GM12892 (cell line): ENCODE measurements around the gene ADGRD1.

ENCODE experiments used
- DNase-seq: peaks from one replicate; pipeline ENCODE4 v3.0.0; 2011; ENCODE audit not compliant: insufficient read length
- FAIRE-seq: peaks from 2 replicates; lab custom pipeline; 2011; peaks lifted over from hg19 to GRCh38; lab: Jason Lieb, UNC
- POLR2A ChIP-seq: IDR thresholded peaks from 2 replicates; pipeline ENCODE4 v1.6.1; 2011; ENCODE audit warnings: low read depth, low read length, control low read depth
- POLR2AphosphoS5 ChIP-seq: IDR thresholded peaks from 2 replicates; pipeline ENCODE4 v1.6.1; 2011; ENCODE audit warnings: low read depth, low read length, control low read depth
- TAF1 ChIP-seq: IDR thresholded peaks from 2 replicates; pipeline ENCODE4 v1.6.1; 2011; ENCODE audit warnings: low read depth, mild to moderate bottlenecking, control low read depth, low read length, borderline replicate concordance

ADGRD1 gene

GRCh38 chr12:131087302-131087818 lies 133.7 kb downstream of the ADGRD1 start:
- DNase-seq (no peak), FAIRE-seq (no peak)
- no peak for TF ChIP-seq POLR2AphosphoS5
- no peak for TF ChIP-seq POLR2A
- no peak for TF ChIP-seq TAF1

- DNase-seq (no peak), FAIRE-seq (no peak)
- TF ChIP-seq POLR2AphosphoS5 = no peak
- no peak for TF ChIP-seq TAF1
- TF ChIP-seq POLR2A = no peak
These were observed 134.4 kb downstream of the ADGRD1 start for GRCh38 chr12:131087991-131088700.

GRCh38 chr12:131088701-131089530 lies 135.2 kb downstream of the ADGRD1 start:
- FAIRE-seq (no peak), DNase-seq (no peak)
- no peak for TF ChIP-seq POLR2A

- DNase-seq (no peak), FAIRE-seq (no peak)
- TF ChIP-seq POLR2A = no peak
- no peak for TF ChIP-seq POLR2AphosphoS5
- TF ChIP-seq TAF1 = no peak
These were observed 136.0 kb downstream of the ADGRD1 start for GRCh38 chr12:131089531-131090273.

GRCh38 chr12:131090274-131091210 lies 136.8 kb downstream of the ADGRD1 start:
- TF ChIP-seq TAF1 = no peak
- no peak for TF ChIP-seq POLR2AphosphoS5
- no peak for TF ChIP-seq POLR2A
- no peak for FAIRE-seq
- DNase-seq = no peak

GRCh38 chr12:131091413-131091975 lies 137.8 kb downstream of the ADGRD1 start:
- peak; percentile 44 for FAIRE-seq
- TF ChIP-seq TAF1 (no peak), POLR2A (no peak), POLR2AphosphoS5 (no peak)
- no peak for DNase-seq

GRCh38 chr12:131091976-131092691 lies 138.4 kb downstream of the ADGRD1 start:
- DNase-seq (no peak), FAIRE-seq (peak; percentile 69)
- TF ChIP-seq POLR2AphosphoS5 = no peak
- TF ChIP-seq POLR2A = no peak
- TF ChIP-seq TAF1 = no peak

GRCh38 chr12:131092901-131093603 lies 139.3 kb downstream of the ADGRD1 start:
- TF ChIP-seq POLR2AphosphoS5 (no peak), TAF1 (no peak), POLR2A (no peak)
- DNase-seq (peak; percentile 48), FAIRE-seq (peak; percentile 73)

GRCh38 chr12:131093604-131093955 lies 139.9 kb downstream of the ADGRD1 start:
- TF ChIP-seq TAF1 = no peak
- no peak for TF ChIP-seq POLR2A
- no peak for TF ChIP-seq POLR2AphosphoS5
- peak; percentile 14 for FAIRE-seq
- no peak for DNase-seq
